Astrocyte (in vitro differentiated cells and primary cell): ENCODE measurements around the gene LGR6. TPM values are rescaled to one million over a fixed set of nuclear protein-coding genes. Genes with fewer than 3 reads are reported as not detected.

Experiments
- DNase-seq: peaks from one replicate; pipeline ENCODE4 v3.0.0-alpha.2; 2010; ENCODE audit warnings: low read depth
- FAIRE-seq: peaks from 2 replicates; lab custom pipeline; 2011; peaks lifted over from hg19 to GRCh38; lab: Jason Lieb, UNC
- H2AFZ ChIP-seq: 2 replicates; pipeline ENCODE4 v1.6.0; 2012; ENCODE audit warnings: low read depth, low read length, inconsistent platforms
- H3K27ac ChIP-seq: 2 replicates; pipeline ENCODE4 v1.5.1; 2011; ENCODE audit warnings: low read depth, low read length, inconsistent platforms
- H3K27me3 ChIP-seq: 2 replicates; pipeline ENCODE4 v1.6.0; 2011; ENCODE audit warnings: low read length, inconsistent platforms; ENCODE audit not compliant: insufficient read depth
- H3K36me3 ChIP-seq: 2 replicates; pipeline ENCODE4 v1.5.1; 2011; ENCODE audit warnings: low read length, inconsistent platforms; ENCODE audit not compliant: insufficient read depth
- H3K4me1 ChIP-seq: 2 replicates; pipeline ENCODE4 v1.5.1; 2011; ENCODE audit warnings: low read length, inconsistent platforms; ENCODE audit not compliant: insufficient read depth
- H3K4me2 ChIP-seq: 2 replicates; pipeline ENCODE4 v1.6.0; 2012; ENCODE audit warnings: low read length, inconsistent platforms
- H3K4me3 ChIP-seq: 2 replicates; pipeline ENCODE4 v1.5.1; 2011; ENCODE audit warnings: low read depth, mild to moderate bottlenecking, low read length, inconsistent platforms; ENCODE audit not compliant: insufficient read depth
- H3K79me2 ChIP-seq: 2 replicates; pipeline ENCODE4 v1.6.0; 2012; ENCODE audit warnings: mild to moderate bottlenecking, low read length, inconsistent platforms; ENCODE audit not compliant: insufficient read depth
- H3K9ac ChIP-seq: 2 replicates; pipeline ENCODE4 v1.6.0; 2012; ENCODE audit warnings: mild to moderate bottlenecking, low read length, inconsistent platforms
- H3K9me3 ChIP-seq: 2 replicates; pipeline ENCODE4 v1.5.1; 2012; ENCODE audit warnings: low read depth, mild to moderate bottlenecking, low read length, inconsistent platforms; ENCODE audit not compliant: insufficient read depth
- H4K20me1 ChIP-seq: 2 replicates; pipeline ENCODE4 v1.6.0; 2012; ENCODE audit warnings: low read length, inconsistent platforms; ENCODE audit not compliant: insufficient read depth
- H3K27ac Mint-ChIP-seq: one replicate; pipeline ENCODE4 v1.8.0; 2021; ENCODE audit warnings: mild to moderate bottlenecking, mixed read lengths; ENCODE audit not compliant: unreplicated experiment
- H3K27me3 Mint-ChIP-seq: one replicate; pipeline ENCODE4 v1.8.0; 2021; ENCODE audit warnings: low read depth, mixed read lengths; ENCODE audit not compliant: unreplicated experiment
- H3K36me3 Mint-ChIP-seq: one replicate; pipeline ENCODE4 v1.8.0; 2021; ENCODE audit warnings: low read depth, mixed read lengths; ENCODE audit not compliant: unreplicated experiment
- H3K4me1 Mint-ChIP-seq: one replicate; pipeline ENCODE4 v1.8.0; 2021; ENCODE audit warnings: low read depth, mixed read lengths; ENCODE audit not compliant: unreplicated experiment
- H3K4me3 Mint-ChIP-seq: one replicate; pipeline ENCODE4 v1.8.0; 2021; ENCODE audit warnings: mild to moderate bottlenecking, moderate library complexity, mixed read lengths; ENCODE audit not compliant: unreplicated experiment
- H3K9me3 Mint-ChIP-seq: one replicate; pipeline ENCODE4 v1.8.0; 2021; ENCODE audit warnings: mild to moderate bottlenecking, mixed read lengths; ENCODE audit not compliant: unreplicated experiment
- CTCF ChIP-seq: IDR thresholded peaks from 2 replicates; pipeline ENCODE4 v1.5.1; 2011; ENCODE audit warnings: low read depth, mild to moderate bottlenecking, inconsistent platforms, low read length, moderate library complexity; ENCODE audit not compliant: insufficient read depth
- EZH2 ChIP-seq: IDR thresholded peaks from 2 replicates; pipeline ENCODE4 v1.6.1; 2012; ENCODE audit warnings: mild to moderate bottlenecking, low read length, inconsistent platforms; ENCODE audit not compliant: insufficient read depth
- total RNA-seq: library from RNA; stranded (reverse); gene quantifications from 2 replicates; pipeline ENCODE4 v1.2.1, GENCODE V29; 2021

The LGR6 gene
- total RNA-seq, 1 donor from 2014 or later = 0.27 TPM

- Histone ChIP-seq H3K27me3 (peaks cover 38% of the 10 kb centered on the region), H3K36me3 (no peaks in the 10 kb centered on the region), H2AFZ (no peak overlapping the region), H3K4me2 (no peak overlapping the region), H3K4me1 (no peaks in the 10 kb centered on the region), H3K79me2 (no peaks in the 10 kb centered on the region), H3K9me3 (no peaks in the 10 kb centered on the region), H3K4me3 (no peak overlapping the region), H3K9ac (no peak overlapping the region), H4K20me1 (no peaks in the 10 kb centered on the region), H3K27ac (no peak overlapping the region)
- Mint-ChIP-seq H3K4me3 (no peak overlapping the region), H3K4me1 (no peaks in the 10 kb centered on the region), H3K9me3 (peaks cover 8% of the 10 kb centered on the region), H3K27me3 (peaks cover 46% of the 10 kb centered on the region), H3K36me3 (no peaks in the 10 kb centered on the region), H3K27ac (no peak overlapping the region)
- no peak for TF ChIP-seq CTCF
- TF ChIP-seq EZH2 = no peak
- DNase-seq (no peak), FAIRE-seq (no peak)
Measured at GRCh38 chr1:202263628-202264027, 70.0 kb downstream of the LGR6 start.

- no peak overlapping the region for H3K9ac ChIP-seq
- peaks cover 8% of the 10 kb centered on the region for H3K9me3 Mint-ChIP-seq
- H3K36me3 ChIP-seq = no peaks in the 10 kb centered on the region
- H3K4me3 Mint-ChIP-seq = no peak overlapping the region
- no peaks in the 10 kb centered on the region for H4K20me1 ChIP-seq
- H3K4me1 ChIP-seq = no peaks in the 10 kb centered on the region
- no peaks in the 10 kb centered on the region for H3K36me3 Mint-ChIP-seq
- peaks cover 38% of the 10 kb centered on the region for H3K27me3 ChIP-seq
- no peaks in the 10 kb centered on the region for H3K4me1 Mint-ChIP-seq
- no peak overlapping the region for H3K4me2 ChIP-seq
- H3K4me3 ChIP-seq = no peak overlapping the region
- no peak overlapping the region for H2AFZ ChIP-seq
- H3K9me3 ChIP-seq = no peaks in the 10 kb centered on the region
- no peak for FAIRE-seq
- no peak for TF ChIP-seq EZH2
- TF ChIP-seq CTCF = no peak
- DNase-seq = no peak
- H3K27ac Mint-ChIP-seq = no peak overlapping the region
- peaks cover 53% of the 10 kb centered on the region for H3K27me3 Mint-ChIP-seq
- H3K27ac ChIP-seq = no peak overlapping the region
- H3K79me2 ChIP-seq = no peaks in the 10 kb centered on the region
Measured at GRCh38 chr1:202264300-202264699, 70.7 kb downstream of the LGR6 start.

DNA sequence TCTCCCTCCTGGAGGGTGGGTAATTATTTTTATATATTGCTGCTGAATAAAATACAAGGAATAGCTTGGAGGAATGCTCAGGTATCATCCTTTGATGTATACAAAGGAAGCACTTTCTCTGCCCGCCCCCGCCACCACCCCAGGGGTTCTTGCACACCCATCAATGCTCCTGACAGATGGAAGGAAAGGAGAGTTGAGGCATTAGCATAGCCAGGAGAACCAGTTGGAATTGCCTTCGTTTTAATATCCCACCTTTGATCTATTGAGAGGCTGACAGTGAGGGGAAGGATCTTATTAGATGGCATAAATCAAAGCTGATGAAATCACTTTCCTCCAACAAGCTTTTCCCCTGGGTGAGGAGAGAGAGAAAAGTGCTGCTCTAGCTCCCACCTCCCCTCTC lies 71.1 kb downstream of the LGR6 start:
- no peak for DNase-seq
- no peak overlapping the region for H3K27ac Mint-ChIP-seq

More for the DNA sequence above, 71.1 kb downstream of the LGR6 start:
- no peak for TF ChIP-seq CTCF
- TF ChIP-seq EZH2 = no peak
- no peak overlapping the region for H3K27ac ChIP-seq
- FAIRE-seq = no peak
- Mint-ChIP-seq H3K36me3 (no peaks in the 10 kb centered on the region), H3K4me3 (no peak overlapping the region), H3K27me3 (peaks cover 53% of the 10 kb centered on the region), H3K9me3 (peaks cover 8% of the 10 kb centered on the region), H3K4me1 (no peaks in the 10 kb centered on the region)
- peaks cover 34% of the 10 kb centered on the region for H3K27me3 ChIP-seq
- H3K79me2 ChIP-seq = no peaks in the 10 kb centered on the region
- no peak overlapping the region for H3K4me3 ChIP-seq
- H3K9me3 ChIP-seq = no peaks in the 10 kb centered on the region
- H3K4me2 ChIP-seq = no peak overlapping the region
- no peaks in the 10 kb centered on the region for H3K36me3 ChIP-seq
- no peaks in the 10 kb centered on the region for H3K4me1 ChIP-seq
- no peaks in the 10 kb centered on the region for H4K20me1 ChIP-seq
- no peak overlapping the region for H3K9ac ChIP-seq
- no peak overlapping the region for H2AFZ ChIP-seq
